ENCODE data around the gene KRT82.

The KRT82 gene

DNA sequence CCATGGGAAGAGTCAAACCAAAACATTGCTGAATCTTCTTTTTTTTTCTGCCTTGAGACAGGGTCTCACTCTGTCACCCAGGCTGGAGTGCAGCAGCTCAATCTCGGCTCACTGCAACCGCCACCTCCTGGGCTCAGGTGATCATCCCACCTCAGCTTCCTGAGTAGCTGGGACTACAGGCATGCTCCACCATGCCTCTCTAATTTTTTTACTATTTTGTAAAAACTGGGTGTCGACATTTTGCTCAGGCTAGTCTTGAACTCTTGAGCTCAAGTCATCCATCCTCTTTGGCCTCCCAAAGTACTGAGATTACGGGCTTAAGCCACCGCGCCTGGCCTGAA lies 29.5 kb upstream of the KRT82 start:
- DNase-seq (ENCODE audit: low spot score): no peak

DNA sequence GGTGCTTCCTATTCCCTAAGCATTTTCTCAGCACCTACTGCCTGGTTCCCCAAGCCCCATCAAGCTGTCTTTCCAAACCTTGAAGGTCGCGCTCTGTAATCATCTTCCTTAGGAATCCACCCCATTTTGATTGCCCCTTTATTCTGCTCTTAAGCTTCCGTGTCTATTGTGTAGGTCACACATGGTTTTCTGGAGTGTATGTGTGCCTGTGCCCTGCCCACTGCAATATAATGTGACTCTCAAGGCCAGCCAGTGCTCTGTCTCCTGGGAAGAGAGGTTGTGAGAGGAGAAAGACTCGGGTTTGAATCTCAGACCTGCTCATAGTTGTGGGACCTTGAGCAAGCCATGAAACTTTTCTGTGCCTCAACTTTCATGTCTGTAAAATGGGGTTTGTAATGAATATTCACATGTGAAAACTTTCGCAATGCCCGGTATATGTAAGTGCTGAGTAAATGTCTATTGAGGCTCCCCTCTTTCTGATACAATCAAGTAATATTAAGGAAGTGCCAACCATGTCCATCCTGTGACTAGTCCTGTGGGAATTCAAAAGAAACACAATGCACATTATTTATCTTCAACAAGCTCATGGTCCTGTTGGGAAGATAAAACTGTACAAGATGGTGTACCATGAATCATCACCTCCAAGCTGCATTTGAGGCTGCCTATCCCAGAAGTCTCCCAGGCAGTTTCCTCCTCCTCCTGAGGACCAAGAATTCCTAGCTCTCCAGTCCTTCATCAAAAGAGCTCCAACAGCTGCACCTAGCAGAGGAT lies 28.8 kb upstream of the KRT82 start:
- no peak for DNase-seq (ENCODE audit: low spot score)

DNA sequence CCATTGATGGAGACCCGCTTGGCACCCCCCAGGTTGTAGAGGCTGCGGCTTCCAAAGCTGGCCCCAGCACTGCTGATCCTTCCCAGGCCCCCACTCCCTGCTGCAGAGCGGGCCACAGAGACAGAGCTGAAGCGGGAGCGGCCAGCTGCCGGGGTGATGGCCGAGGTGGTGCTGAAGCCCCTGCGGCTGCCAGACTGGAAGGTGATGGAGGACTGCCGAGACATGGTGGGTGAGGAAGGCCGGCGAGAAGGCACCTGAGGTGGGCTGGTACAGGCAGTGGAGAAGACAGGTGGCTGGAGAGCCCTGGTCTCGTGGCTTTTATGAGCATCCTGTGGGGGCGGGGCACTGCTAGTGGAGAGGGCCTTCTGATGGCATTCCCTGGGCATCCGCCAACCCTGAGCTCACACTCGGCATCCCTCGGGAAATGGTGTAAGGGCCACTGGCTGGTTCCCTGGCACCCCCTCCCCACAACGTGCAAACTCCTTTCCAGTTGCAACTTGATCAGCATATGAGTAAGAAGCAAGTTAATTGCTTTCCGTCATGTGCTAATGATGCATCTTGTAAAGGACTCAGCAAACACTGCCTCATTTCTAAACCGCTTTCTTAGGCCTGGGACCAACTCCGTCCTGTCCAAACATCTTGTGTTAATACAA lies 28.1 kb upstream of the KRT82 start, which contains the start of gene KRT75:
Gene KRT75 (minus strand): TSS at position 291 of the 653 bp plus-strand sequence. CDS start 67 bp downstream, at position 224.
- DNase-seq (ENCODE audit: low spot score): no peak

GRCh38 chr12:52433501-52434080 lies 27.5 kb upstream of the KRT82 start:
- no peak for DNase-seq (ENCODE audit: low spot score)

- no peak for DNase-seq (ENCODE audit: low spot score)
Observed at GRCh38 chr12:52432559-52433207, 26.5 kb upstream of the KRT82 start.

DNA sequence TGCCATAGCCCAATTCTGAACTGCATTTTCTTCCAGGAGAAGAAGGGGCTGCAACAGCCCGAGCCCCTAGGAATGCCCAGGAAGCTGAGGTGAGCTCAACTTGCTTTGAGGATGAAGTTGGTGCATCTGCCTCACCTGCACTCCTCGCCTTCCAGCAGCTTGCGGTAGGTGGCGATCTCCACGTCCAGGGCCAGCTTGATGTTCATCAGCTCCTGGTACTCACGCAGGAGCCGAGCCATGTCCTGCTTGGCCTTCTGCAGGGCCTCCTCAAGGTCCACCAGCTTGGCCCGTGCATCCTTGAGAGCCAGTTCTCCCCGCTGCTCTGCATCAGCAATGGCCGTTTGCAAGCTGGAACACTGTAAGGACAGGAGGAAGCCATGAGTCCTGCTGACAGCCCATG lies 22.0 kb upstream of the KRT82 start:
- DNase-seq (ENCODE audit: low spot score): no peak

- DNase-seq (ENCODE audit: low spot score): no peak
Observed at GRCh38 chr12:52427083-52427482, 20.9 kb upstream of the KRT82 start.

DNA sequence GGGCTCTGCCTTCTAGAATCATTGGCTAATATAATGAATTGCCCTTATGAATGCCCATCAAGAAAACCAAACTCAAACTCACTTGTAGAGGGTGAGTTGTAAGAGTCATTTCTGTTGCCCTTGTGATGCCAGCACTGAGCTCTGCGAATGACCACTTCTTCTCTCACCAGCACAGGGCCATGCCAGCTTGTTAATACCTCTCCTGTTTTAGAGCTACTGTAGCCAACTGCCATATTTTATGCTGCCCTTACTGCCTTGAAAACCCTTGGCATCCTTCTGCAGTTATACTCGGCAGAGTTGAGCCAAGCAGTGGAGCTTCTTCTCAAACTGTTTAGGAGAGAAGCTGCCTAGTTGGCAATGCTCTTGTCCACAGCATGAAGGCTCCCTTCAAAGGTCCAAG lies 19.9 kb upstream of the KRT82 start:
- DNase-seq (ENCODE audit: low spot score): no peak

DNA sequence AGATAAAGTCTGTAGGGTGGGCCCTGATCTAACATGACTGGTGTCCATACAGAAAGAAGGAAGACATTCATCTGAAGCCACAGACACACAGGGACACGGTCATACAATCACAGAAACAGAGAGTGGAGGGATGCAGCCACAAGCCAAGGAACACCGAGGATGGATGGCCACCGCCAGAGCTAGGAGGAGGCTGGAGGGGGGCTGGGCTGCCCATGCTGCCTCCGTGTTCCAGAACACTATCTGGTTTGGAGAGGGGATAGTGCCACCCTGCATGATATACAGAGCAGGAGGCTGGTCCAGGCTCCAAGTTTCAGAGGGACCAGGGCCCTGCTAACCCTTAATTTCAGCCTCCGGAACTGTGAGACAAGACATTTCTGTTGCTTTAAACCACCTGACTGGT lies 19.3 kb upstream of the KRT82 start:
- no peak for DNase-seq (ENCODE audit: low spot score)

GRCh38 chr12:52423661-52424500 lies 17.7 kb upstream of the KRT82 start:
- no peak for DNase-seq (ENCODE audit: low spot score)

DNA sequence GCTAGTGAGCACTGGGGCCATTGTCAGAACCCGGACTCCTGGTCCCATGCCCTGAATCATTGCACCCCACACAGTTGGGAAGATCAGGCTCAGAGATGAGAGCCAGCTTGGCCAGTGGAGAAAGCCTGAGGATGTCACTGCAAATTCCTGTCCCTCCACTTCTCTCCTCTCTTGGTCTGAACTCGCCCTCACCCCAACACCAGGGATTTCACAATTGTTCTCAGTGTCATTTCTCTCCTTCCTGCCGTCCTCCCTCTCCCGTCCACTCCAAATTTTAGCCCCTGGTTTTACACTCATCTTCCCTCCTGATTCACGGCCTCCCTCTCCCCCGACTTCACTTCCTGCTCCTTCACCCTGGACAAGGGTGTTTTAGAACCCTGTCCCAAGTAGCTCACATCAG lies 16.9 kb upstream of the KRT82 start:
- no peak for DNase-seq (ENCODE audit: low spot score)

GRCh38 chr12:52419656-52420055 lies 13.5 kb upstream of the KRT82 start:
- DNase-seq (ENCODE audit: low spot score): no peak

GRCh38 chr12:52418576-52419110 lies 12.5 kb upstream of the KRT82 start:
- DNase-seq (ENCODE audit: low spot score): no peak

DNA sequence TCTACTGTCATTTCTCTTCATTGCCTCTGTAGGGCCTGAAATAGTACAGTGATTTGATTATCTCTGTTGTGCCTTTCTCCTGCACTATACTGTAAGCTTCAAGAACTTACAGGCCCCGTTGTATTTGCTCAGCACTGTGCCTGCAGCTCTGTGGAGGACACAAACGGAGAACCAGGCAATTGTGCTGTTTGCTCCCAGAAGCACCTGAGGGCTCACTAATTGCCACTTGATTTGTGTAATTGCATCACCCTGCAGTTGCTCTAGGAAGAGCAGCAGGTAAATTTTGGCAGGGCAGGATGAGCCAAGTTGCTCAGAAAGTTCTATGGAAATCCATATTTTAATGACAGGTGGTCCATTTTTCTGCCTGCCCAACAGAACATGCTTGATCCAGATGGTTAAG lies 11.6 kb upstream of the KRT82 start:
- DNase-seq (ENCODE audit: low spot score): no peak

GRCh38 chr12:52416795-52417194 lies 10.7 kb upstream of the KRT82 start:
- no peak for DNase-seq (ENCODE audit: low spot score)

DNA sequence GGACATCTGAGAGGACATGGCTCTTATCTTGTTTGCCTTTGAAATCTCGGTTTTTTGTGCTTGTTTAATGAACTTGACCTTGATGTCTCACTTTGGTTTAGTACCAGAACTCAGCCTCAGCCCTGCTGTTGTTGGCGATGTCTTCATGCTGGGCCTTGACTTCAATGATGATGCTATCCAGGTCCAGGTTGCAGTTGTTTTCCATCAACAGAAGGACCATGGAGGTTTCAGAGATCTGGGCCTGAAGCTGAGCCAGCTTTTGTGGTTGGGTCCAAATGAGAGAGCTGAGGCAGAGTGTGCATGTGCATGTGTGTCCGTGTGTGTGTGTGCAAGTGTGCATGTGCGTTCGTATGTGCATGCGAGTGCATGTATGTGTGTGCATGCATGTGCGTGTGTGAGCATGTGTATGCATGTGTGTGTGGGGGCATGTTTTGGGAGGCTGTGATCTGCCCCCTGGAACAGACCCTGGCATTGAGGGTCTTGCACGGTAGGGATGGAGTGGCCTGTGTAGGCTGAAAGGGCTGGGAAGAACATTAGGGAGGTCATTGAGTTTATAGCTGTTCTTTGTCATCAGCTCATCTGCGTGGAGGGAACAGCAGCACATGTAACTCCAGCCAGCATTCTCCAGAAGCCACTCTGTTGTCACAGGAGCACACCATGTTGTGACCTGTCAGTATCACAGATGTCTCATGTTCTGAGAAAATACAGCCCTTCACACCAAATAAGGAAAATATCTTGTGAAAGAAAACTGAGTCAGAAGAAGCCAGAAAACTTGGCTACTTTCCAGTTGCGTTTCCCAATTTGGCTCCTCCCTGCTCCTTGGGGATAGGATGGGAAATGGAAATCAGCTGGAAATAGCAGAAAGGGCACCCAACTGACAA lies 10.0 kb upstream of the KRT82 start:
- no peak for DNase-seq (ENCODE audit: low spot score)

DNA sequence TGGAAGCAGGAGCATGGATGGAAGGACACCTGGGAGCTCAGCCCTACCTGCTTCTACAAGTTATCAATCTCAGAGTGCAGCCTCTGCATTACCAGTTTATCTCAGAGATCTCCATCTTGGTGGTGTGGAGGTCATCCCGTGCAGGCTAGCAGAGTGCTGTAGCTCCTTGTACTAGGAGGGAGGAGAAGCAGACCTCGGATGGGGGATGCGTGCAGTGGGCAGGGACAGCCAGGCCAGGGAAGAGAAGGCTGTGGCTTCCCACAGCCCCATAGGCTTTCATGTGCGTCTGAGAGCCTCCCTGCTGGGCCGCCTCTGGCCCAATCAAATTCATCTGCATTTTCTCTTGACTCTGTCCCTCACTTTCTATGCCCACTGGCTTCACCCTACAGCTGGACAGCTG lies 8.8 kb upstream of the KRT82 start:
- DNase-seq (ENCODE audit: low spot score): no peak

DNA sequence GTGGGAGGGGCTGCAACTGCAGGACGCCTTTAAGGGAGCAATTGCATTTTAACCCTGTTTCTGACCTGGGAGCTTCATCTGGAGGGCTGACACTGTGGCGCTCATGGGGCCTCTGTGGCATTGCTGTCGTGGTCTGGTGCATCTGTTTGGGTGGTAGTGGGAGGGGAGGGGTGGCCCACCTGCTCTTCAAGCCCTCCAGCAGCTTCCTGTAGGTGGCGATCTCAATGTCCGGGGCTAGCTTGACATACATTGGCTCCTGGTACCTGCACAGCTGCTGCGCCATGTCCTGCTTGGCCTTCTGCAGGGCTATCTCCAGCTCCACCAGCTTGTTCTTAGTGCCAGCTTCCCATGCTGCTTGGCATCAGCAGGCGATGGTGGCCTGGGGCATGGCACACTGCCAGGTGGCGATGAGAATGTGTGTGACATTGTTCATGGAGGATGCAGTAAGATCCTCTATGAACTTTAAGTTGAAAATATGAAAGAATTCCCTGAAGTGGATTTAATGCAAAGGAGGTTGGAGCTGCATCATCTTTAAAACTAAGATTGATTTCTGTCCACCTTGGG lies 7.7 kb upstream of the KRT82 start:
- no peak for DNase-seq (ENCODE audit: low spot score)

DNA sequence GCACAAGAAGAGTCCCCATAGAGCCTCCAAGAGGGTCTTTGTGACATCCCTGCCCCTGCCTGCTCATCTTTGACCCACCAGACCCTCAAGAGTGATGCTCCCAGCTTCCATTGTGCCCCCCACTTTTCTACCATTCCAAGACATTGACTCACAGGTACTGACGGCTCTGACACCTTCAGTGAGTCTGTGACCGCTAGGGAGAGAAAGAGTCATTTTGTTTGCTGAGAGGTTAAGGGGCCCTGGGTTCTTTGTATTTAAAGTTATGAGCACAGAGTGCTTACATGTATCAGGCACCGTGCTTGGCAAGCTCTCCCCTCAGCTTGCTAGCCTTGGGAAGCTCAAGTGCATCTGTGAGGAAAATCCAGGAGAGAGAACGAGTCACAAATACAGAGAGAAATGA lies 7.1 kb upstream of the KRT82 start:
- no peak for DNase-seq (ENCODE audit: low spot score)

DNA sequence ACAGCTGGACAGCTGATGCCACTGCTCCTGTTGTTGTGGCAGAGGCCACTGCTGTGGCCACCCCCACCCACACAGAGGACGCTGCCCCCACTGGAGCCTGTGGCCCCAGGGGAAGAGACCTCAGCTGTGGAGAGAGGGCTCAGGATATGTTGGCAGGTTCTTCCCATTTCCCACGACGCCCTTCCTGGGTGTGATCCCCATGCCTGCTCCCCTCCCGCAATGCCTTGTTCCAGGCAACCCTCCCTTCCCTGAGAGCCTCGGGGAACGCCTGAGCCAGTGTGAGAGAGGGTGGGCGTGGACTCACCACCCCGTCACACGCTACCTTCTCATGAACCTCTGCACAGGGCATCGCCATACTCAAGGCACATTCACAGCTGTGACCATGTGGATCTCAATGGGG lies 5.7 kb upstream of the KRT82 start:
- no peak for DNase-seq (ENCODE audit: low spot score)
